Measurements from ENCODE around the gene AP3D1.
"Not testable (repeated sequence)": the region's sequence is repeated elsewhere in the genome, so short reads cannot be mapped to it uniquely, and the experiment has no call there.

Gene AP3D1

GRCh38 chr19:2089727-2090053, 61.7 kb downstream of the AP3D1 start:
- DNase-seq (ENCODE audit: low read depth) = no peak
- peak overlapping the region; percentile 43; the same call in 1 of the 2 replicates for H3K4me3 ChIP-seq (ENCODE audit: low read depth, low read length)
- no peak for TF ChIP-seq CTCF (IDR thresholded peaks at IDR 0.05; ENCODE audit: low read depth, low read length, missing control alignments)

- TF ChIP-seq CTCF (IDR thresholded peaks at IDR 0.05; ENCODE audit: low read depth, low read length, missing control alignments) = peak; percentile 23
- no peak for DNase-seq (ENCODE audit: low read depth)
- no peak overlapping the region; the same call in 1 of the 2 replicates for H3K4me3 ChIP-seq (ENCODE audit: low read depth, low read length)
Measured at GRCh38 chr19:2089001-2089711, 62.2 kb downstream of the AP3D1 start.

- no peak for DNase-seq (ENCODE audit: low read depth)
- no peak overlapping the region; the same call in none of the 2 replicates for H3K4me3 ChIP-seq (ENCODE audit: low read depth, low read length)
- peak; percentile 45 for TF ChIP-seq CTCF (IDR thresholded peaks at IDR 0.05; ENCODE audit: low read depth, low read length, missing control alignments)
Measured at GRCh38 chr19:2087621-2088100, 63.7 kb downstream of the AP3D1 start.

- DNase-seq (ENCODE audit: low read depth) = not testable (repeated sequence)
- H3K4me3 ChIP-seq (ENCODE audit: low read depth, low read length) = peak overlapping the region; percentile 1; the same call in 1 of the 2 replicates
Measured at GRCh38 chr19:2086695-2087620, 64.4 kb downstream of the AP3D1 start.

GRCh38 chr19:2084993-2085720, 66.2 kb downstream of the AP3D1 start:
- peak overlapping the region; percentile 61 for H3K4me3 ChIP-seq (ENCODE audit: low read depth, low read length)
- DNase-seq (ENCODE audit: low read depth) = peak; percentile 97
- no peak for TF ChIP-seq CTCF (IDR thresholded peaks at IDR 0.05; ENCODE audit: low read depth, low read length, missing control alignments)

GRCh38 chr19:2083174-2083854, 68.1 kb downstream of the AP3D1 start:
- DNase-seq (ENCODE audit: low read depth) = no peak
- H3K4me3 ChIP-seq (ENCODE audit: low read depth, low read length) = peak overlapping the region; percentile 61

More at GRCh38 chr19:2083174-2083854, 68.1 kb downstream of the AP3D1 start:
- no peak for TF ChIP-seq CTCF (IDR thresholded peaks at IDR 0.05; ENCODE audit: low read depth, low read length, missing control alignments)

Measured in GM12864 (cell line).